ENCODE results near the gene UCN2.
"Not testable (repeated sequence)": the region's sequence is repeated elsewhere in the genome, so short reads cannot be mapped to it uniquely, and the experiment has no call there.

The UCN2 gene

GRCh38 chr3:48561045-48561736 is 2.4 kb downstream of the UCN2 start:
- no peaks in the 10 kb centered on the region for H3K9me3 Mint-ChIP-seq
- H3K27ac Mint-ChIP-seq = no peak overlapping the region
- H3K27me3 Mint-ChIP-seq (ENCODE audit: low read depth) = no peaks in the 10 kb centered on the region
- H3K4me3 Mint-ChIP-seq = no peak overlapping the region
- peaks cover 16% of the 10 kb centered on the region for H3K4me1 Mint-ChIP-seq (ENCODE audit: low read depth)
- peaks cover 2% of the 10 kb centered on the region for H3K36me3 Mint-ChIP-seq (ENCODE audit: low read depth)

- no peak overlapping the region for H3K4me3 Mint-ChIP-seq
These were observed 2.9 kb downstream of the UCN2 start for GRCh38 chr3:48560648-48561018.

GRCh38 chr3:48558493-48559134 is 5.0 kb downstream of the UCN2 start:
- Mint-ChIP-seq H3K27ac (peak overlapping the region; percentile 4), H3K27me3 (ENCODE audit: low read depth) (no peaks in the 10 kb centered on the region), H3K4me3 (no peak overlapping the region)

More at GRCh38 chr3:48560648-48561018, 2.9 kb downstream of the UCN2 start:
- peaks cover 19% of the 10 kb centered on the region for H3K4me1 Mint-ChIP-seq (ENCODE audit: low read depth)
- no peaks in the 10 kb centered on the region for H3K27me3 Mint-ChIP-seq (ENCODE audit: low read depth)
- peaks cover 2% of the 10 kb centered on the region for H3K36me3 Mint-ChIP-seq (ENCODE audit: low read depth)
- no peaks in the 10 kb centered on the region for H3K9me3 Mint-ChIP-seq
- H3K27ac Mint-ChIP-seq = no peak overlapping the region

GRCh38 chr3:48556796-48557626 is 6.6 kb downstream of the UCN2 start, which contains the start of gene PFKFB4:
PFKFB4 (minus strand) TSS chr3:48556803; CDS start chr3:48556777, 26 bp downstream.
- no peaks in the 10 kb centered on the region for H3K27me3 Mint-ChIP-seq (ENCODE audit: low read depth)
- peak within 1 kb of the TSS; percentile 94 for H3K4me3 Mint-ChIP-seq
- peaks cover 42% of the 10 kb centered on the region for H3K4me1 Mint-ChIP-seq (ENCODE audit: low read depth)
- H3K9me3 Mint-ChIP-seq = no peaks in the 10 kb centered on the region
- peak within 1 kb of the TSS; percentile 72 for H3K27ac Mint-ChIP-seq
- H3K36me3 Mint-ChIP-seq (ENCODE audit: low read depth) = peaks cover 11% of the 10 kb centered on the region

More at GRCh38 chr3:48558493-48559134, 5.0 kb downstream of the UCN2 start:
- Mint-ChIP-seq H3K9me3 (no peaks in the 10 kb centered on the region), H3K36me3 (ENCODE audit: low read depth) (peaks cover 5% of the 10 kb centered on the region), H3K4me1 (ENCODE audit: low read depth) (peaks cover 37% of the 10 kb centered on the region)

- Mint-ChIP-seq H3K36me3 (ENCODE audit: low read depth) (peaks cover 13% of the 10 kb centered on the region), H3K9me3 (no peaks in the 10 kb centered on the region), H3K27ac (peak overlapping the region; percentile 72), H3K4me3 (peak overlapping the region; percentile 94), H3K4me1 (ENCODE audit: low read depth) (peaks cover 42% of the 10 kb centered on the region), H3K27me3 (ENCODE audit: low read depth) (no peaks in the 10 kb centered on the region)
These were observed 7.4 kb downstream of the UCN2 start for GRCh38 chr3:48555949-48556795.

GRCh38 chr3:48555231-48555948 is 8.2 kb downstream of the UCN2 start:
- Mint-ChIP-seq H3K4me3 (peak overlapping the region; percentile 94), H3K27me3 (ENCODE audit: low read depth) (no peaks in the 10 kb centered on the region), H3K9me3 (no peaks in the 10 kb centered on the region), H3K36me3 (ENCODE audit: low read depth) (peaks cover 16% of the 10 kb centered on the region), H3K27ac (peak overlapping the region; percentile 19), H3K4me1 (ENCODE audit: low read depth) (peaks cover 42% of the 10 kb centered on the region)

- H3K4me1 Mint-ChIP-seq (ENCODE audit: low read depth) = peaks cover 36% of the 10 kb centered on the region
- H3K27ac Mint-ChIP-seq = peak overlapping the region; percentile 29
- no peaks in the 10 kb centered on the region for H3K9me3 Mint-ChIP-seq
- H3K36me3 Mint-ChIP-seq (ENCODE audit: low read depth) = peaks cover 16% of the 10 kb centered on the region
- H3K27me3 Mint-ChIP-seq (ENCODE audit: low read depth) = no peaks in the 10 kb centered on the region
- H3K4me3 Mint-ChIP-seq = peak overlapping the region; percentile 38
These were observed 9.4 kb downstream of the UCN2 start for GRCh38 chr3:48553886-48554845.

GRCh38 chr3:48553361-48553760 is 10.2 kb downstream of the UCN2 start:
- H3K27ac Mint-ChIP-seq = no peak overlapping the region
- no peak overlapping the region for H3K4me3 Mint-ChIP-seq
- no peaks in the 10 kb centered on the region for H3K27me3 Mint-ChIP-seq (ENCODE audit: low read depth)
- H3K36me3 Mint-ChIP-seq (ENCODE audit: low read depth) = peaks cover 20% of the 10 kb centered on the region
- peaks cover 34% of the 10 kb centered on the region for H3K4me1 Mint-ChIP-seq (ENCODE audit: low read depth)
- H3K9me3 Mint-ChIP-seq = no peaks in the 10 kb centered on the region

- H3K27me3 Mint-ChIP-seq (ENCODE audit: low read depth) = no peaks in the 10 kb centered on the region
- H3K4me1 Mint-ChIP-seq (ENCODE audit: low read depth) = peaks cover 31% of the 10 kb centered on the region
- H3K27ac Mint-ChIP-seq = no peak overlapping the region
- H3K9me3 Mint-ChIP-seq = no peaks in the 10 kb centered on the region
- no peak overlapping the region for H3K4me3 Mint-ChIP-seq
- H3K36me3 Mint-ChIP-seq (ENCODE audit: low read depth) = peaks cover 20% of the 10 kb centered on the region
These were observed 11.2 kb downstream of the UCN2 start for GRCh38 chr3:48552111-48552951.

- not testable (repeated sequence) for H3K4me3 Mint-ChIP-seq; H3K9me3 Mint-ChIP-seq; H3K27me3 Mint-ChIP-seq (ENCODE audit: low read depth); H3K27ac Mint-ChIP-seq
- H3K4me1 Mint-ChIP-seq (ENCODE audit: low read depth) = peaks cover 31% of the 10 kb centered on the region
- peaks cover 24% of the 10 kb centered on the region for H3K36me3 Mint-ChIP-seq (ENCODE audit: low read depth)
These were observed 11.9 kb downstream of the UCN2 start for GRCh38 chr3:48551651-48552050.

GRCh38 chr3:48548729-48549705 is 14.6 kb downstream of the UCN2 start:
- Mint-ChIP-seq H3K4me3 (no peak overlapping the region), H3K9me3 (no peaks in the 10 kb centered on the region)

More at GRCh38 chr3:48548729-48549705, 14.6 kb downstream of the UCN2 start:
- Mint-ChIP-seq H3K36me3 (ENCODE audit: low read depth) (peaks cover 23% of the 10 kb centered on the region), H3K27ac (no peak overlapping the region), H3K27me3 (ENCODE audit: low read depth) (no peaks in the 10 kb centered on the region), H3K4me1 (ENCODE audit: low read depth) (peaks cover 11% of the 10 kb centered on the region)
